K562 (cell line): ENCODE results near the gene SOX12. TPM values are rescaled to one million over a fixed set of nuclear protein-coding genes. Genes with fewer than 3 reads are reported as not detected.

Source experiments
- ATF7 ChIP-seq: fragments of 450-650 bp; IDR thresholded peaks from 2 replicates; pipeline ENCODE4 v1.7.1; 2014; ENCODE audit warnings: mild to moderate bottlenecking, moderate library complexity
- CBX5 ChIP-seq: IDR thresholded peaks from 2 replicates; pipeline ENCODE4 v1.6.1; 2014; ENCODE audit warnings: low read depth, borderline replicate concordance
- DDX20 ChIP-seq: fragments of 450-650 bp; IDR thresholded peaks from 2 replicates; pipeline ENCODE4 v1.6.1; 2016; ENCODE audit warnings: missing genetic modification characterization, low read depth, mild to moderate bottlenecking, missing compliant biosample characterization, moderate library complexity
- E2F6 ChIP-seq, 2 experiments: IDR thresholded peaks; 2 replicates each; pipeline ENCODE4 v1.6.1; 2011; ENCODE audit warnings: borderline replicate concordance in 1 of 2, control low read depth in 1 of 2, low read depth in 1 of 2, low read length in 1 of 2, mild to moderate bottlenecking in 1 of 2, mixed read lengths in 1 of 2, moderate library complexity in 1 of 2; ENCODE audit not compliant: insufficient read depth in 1 of 2, insufficient read length in 1 of 2, poor library complexity in 1 of 2, severe bottlenecking in 1 of 2; ENCODE audit errors: extremely low read depth in 1 of 2
- FOXK1 ChIP-seq: sonication (generic); formaldehyde crosslinking; IDR thresholded peaks from 2 replicates; pipeline ENCODE4 v1.8.0; 2022; ENCODE audit warnings: missing genetic modification reagents, mild to moderate bottlenecking, borderline replicate concordance
- HINFP ChIP-seq: fragments of 450-650 bp; conservative IDR thresholded peaks from 2 replicates; pipeline ENCODE4 v1.6.1; 2016; ENCODE audit warnings: missing genetic modification characterization, low read depth, mild to moderate bottlenecking, control low read depth, missing compliant biosample characterization
- HNRNPLL ChIP-seq: fragments of 200-400 bp; formaldehyde crosslinking; IDR thresholded peaks from 2 replicates; pipeline ENCODE4 v1.6.1; 2017; ENCODE audit warnings: low read length, low read depth, mild to moderate bottlenecking; ENCODE audit not compliant: poor library complexity, severe bottlenecking
- JUND ChIP-seq, 2 experiments: IDR thresholded peaks; 2 replicates in 1 of 2; 3 replicates in 1 of 2; pipeline ENCODE4 v1.6.1; 2011; ENCODE audit warnings: borderline replicate concordance in 2 of 2, low read depth in 2 of 2, low read length in 2 of 2, improper control_type of control experiment in 1 of 2, missing biosample characterization in 1 of 2, missing genetic modification characterization in 1 of 2, missing genetic modification reagents in 1 of 2
- MLX ChIP-seq, 2 experiments: fragments of 450-650 bp in 1 of 2; sonication (generic) in 1 of 2; formaldehyde crosslinking; conservative IDR thresholded peaks; 2 replicates each; pipeline versions ENCODE4 v1.4.0 to v1.8.1; 2020 to 2022; ENCODE audit warnings: mild to moderate bottlenecking in 1 of 2, missing genetic modification reagents in 1 of 2
- NCOR1 ChIP-seq: fragments of 450-650 bp; IDR thresholded peaks from 2 replicates; pipeline ENCODE4 v1.6.1; 2016; ENCODE audit warnings: mild to moderate bottlenecking, moderate library complexity
- NR0B1 ChIP-seq: fragments of 450-650 bp; IDR thresholded peaks from one replicate; pipeline ENCODE4 v1.6.1; 2018; ENCODE audit warnings: mild to moderate bottlenecking, moderate library complexity; ENCODE audit not compliant: partially characterized antibody
- PCBP2 ChIP-seq: fragments of 200-400 bp; formaldehyde crosslinking; IDR thresholded peaks from 2 replicates; pipeline ENCODE4 v1.6.1; 2018; ENCODE audit warnings: low read length, low read depth, mild to moderate bottlenecking, moderate library complexity; ENCODE audit not compliant: poor library complexity, severe bottlenecking
- TAF9B ChIP-seq: fragments of 450-650 bp; IDR thresholded peaks from 2 replicates; pipeline ENCODE4 v1.6.1; 2018; ENCODE audit warnings: mild to moderate bottlenecking; ENCODE audit not compliant: partially characterized antibody
- TEAD4 ChIP-seq, 2 experiments: sonication (generic) in 1 of 2; formaldehyde crosslinking in 1 of 2; IDR thresholded peaks; 2 replicates each; pipeline versions ENCODE4 v1.6.1 to v1.8.0; 2012 to 2022; ENCODE audit warnings: borderline replicate concordance in 1 of 2, inconsistent platforms in 1 of 2, low read length in 1 of 2, mild to moderate bottlenecking in 1 of 2, missing genetic modification reagents in 1 of 2
- YY1 ChIP-seq, 3 experiments: IDR thresholded peaks; 2 replicates each; pipeline ENCODE4 v1.6.1; 2011; ENCODE audit warnings: low read length in 2 of 3, mild to moderate bottlenecking in 2 of 3, moderate library complexity in 2 of 3, borderline replicate concordance in 1 of 3, control low read depth in 1 of 3, low read depth in 1 of 3; ENCODE audit not compliant: insufficient read depth in 3 of 3, insufficient replicate concordance in 2 of 3, control insufficient read depth in 1 of 3, insufficient read length in 1 of 3; ENCODE audit errors: extremely low read depth in 1 of 3
- ZBTB17 ChIP-seq: fragments of 450-650 bp; formaldehyde crosslinking; IDR thresholded peaks from 2 replicates; pipeline ENCODE4 v1.4.0; 2020; ENCODE audit warnings: mild to moderate bottlenecking
- ZNF224 ChIP-seq: sonication (generic); formaldehyde crosslinking; IDR thresholded peaks from 2 replicates; pipeline ENCODE4 v1.8.0; 2022; ENCODE audit warnings: mild to moderate bottlenecking, missing genetic modification reagents
- ZNF263 ChIP-seq: sonication (generic); formaldehyde crosslinking; IDR thresholded peaks from 2 replicates; pipeline ENCODE4 v1.8.0; 2022; ENCODE audit warnings: mild to moderate bottlenecking, missing genetic modification reagents, borderline replicate concordance
- ZNF316 ChIP-seq: fragments of 450-650 bp; IDR thresholded peaks from 2 replicates; pipeline ENCODE4 v1.6.1; 2016
- ZNF583 ChIP-seq: fragments of 250-450 bp; sonication (Bioruptor Pico); IDR thresholded peaks from 2 replicates; pipeline ENCODE4 v1.4.0; 2020
- polyA plus RNA-seq, 8 experiments: library from polyadenylated mRNA; depleted of rRNA in 4 of 8; stranded (reverse) in 5 of 8; unstranded in 3 of 8; fragments of >200 nt; fragmentation: Nextera tagmentation in 2 of 8; fragmentation: Illumina TruSeq in 1 of 8; extraction: Ambion mirVana in 2 of 8; extraction: Trizol in 1 of 8; gene quantifications; 2 replicates each; pipeline versions ENCODE4 v1.2.1 to v1.2.3, GENCODE V29; 2011 to 2014; ENCODE audit warnings: inconsistent platforms in 1 of 8, missing spikeins in 1 of 8
- total RNA-seq, 7 experiments: library from RNA; depleted of rRNA in 6 of 7; stranded (reverse); fragments of >200 nt in 6 of 7; fragmentation: Illumina TruSeq in 2 of 7; extraction: Trizol in 2 of 7; gene quantifications; 2 replicates each; pipeline versions ENCODE4 v1.2.1 to v1.2.3, GENCODE V29; 2011 to 2021; ENCODE audit warnings: low replicate concordance in 1 of 7

SOX12 gene
- total and polyA plus RNA-seq, 9 of the 15 experiments (the other 6 are each of a cell fraction or from before 2014, with no cell fraction given): 0.42 to 26.3 (median 2.6) TPM

- no peak for TF ChIP-seq NR0B1
- no peak for TF ChIP-seq TEAD4 (IDR thresholded peaks at IDR 0.05; ENCODE audit: low read length)
- TF ChIP-seq TEAD4 (CRISPR knock-in tag; IDR thresholded peaks at IDR 0.05; ENCODE audit: borderline replicate concordance): no peak
- TF ChIP-seq ZNF224: no peak
- no peak for TF ChIP-seq ZNF316
- no peak for TF ChIP-seq CBX5
- no peak for TF ChIP-seq ZBTB17 (CRISPR knock-in tag)
- no peak for TF ChIP-seq HINFP (tag)
- peak; percentile 87 for TF ChIP-seq HNRNPLL
- no peak for TF ChIP-seq FOXK1
- TF ChIP-seq YY1 (IDR thresholded peaks at IDR 0.05; ENCODE audit: borderline replicate concordance in 1 of 3, control insufficient read depth in 1 of 3, extremely low read depth in 1 of 3, insufficient read depth in 3 of 3, insufficient read length in 1 of 3, insufficient replicate concordance in 2 of 3, low read depth in 1 of 3, low read length in 2 of 3): peak in 1 of 3 experiments; percentile 64
- no peak for TF ChIP-seq DDX20 (tag)
- no peak for TF ChIP-seq ATF7
- TF ChIP-seq E2F6 (IDR thresholded peaks at IDR 0.05; ENCODE audit: borderline replicate concordance in 1 of 2, extremely low read depth in 1 of 2, insufficient read depth in 1 of 2, insufficient read length in 1 of 2, low read depth in 1 of 2, low read length in 1 of 2, poor library complexity in 1 of 2, severe bottlenecking in 1 of 2): peak in 1 of 2 experiments; percentile 62
- no peak for TF ChIP-seq NCOR1
- peak; percentile 63; the same call in 1 of the 2 replicates for TF ChIP-seq ZNF263 (CRISPR knock-in tag)
- TF ChIP-seq TAF9B: no peak
- TF ChIP-seq JUND (IDR thresholded peaks at IDR 0.05; ENCODE audit: borderline replicate concordance, low read depth, low read length): no peak
- no peak for TF ChIP-seq JUND (tag; IDR thresholded peaks at IDR 0.05; ENCODE audit: borderline replicate concordance, low read depth, low read length)
- no peak for TF ChIP-seq MLX (CRISPR knock-in tag; conservative IDR thresholded peaks at IDR 0.05)
- no peak for TF ChIP-seq PCBP2
- TF ChIP-seq ZNF583 (CRISPR knock-in tag): peak; percentile 23; the same call in 1 of the 2 replicates
Observed at GRCh38 chr20:325889-326644, 715 bp downstream of the SOX12 start (continued).
